GM18861 (cell line): Measurements from ENCODE around the gene COL2A1.

Source experiments
- ATAC-seq: cut with Tn5 transposase; IDR thresholded peaks from one replicate; pipeline ENCODE4 v1.9.1; 2021; ENCODE audit not compliant: unreplicated experiment

COL2A1 gene

DNA sequence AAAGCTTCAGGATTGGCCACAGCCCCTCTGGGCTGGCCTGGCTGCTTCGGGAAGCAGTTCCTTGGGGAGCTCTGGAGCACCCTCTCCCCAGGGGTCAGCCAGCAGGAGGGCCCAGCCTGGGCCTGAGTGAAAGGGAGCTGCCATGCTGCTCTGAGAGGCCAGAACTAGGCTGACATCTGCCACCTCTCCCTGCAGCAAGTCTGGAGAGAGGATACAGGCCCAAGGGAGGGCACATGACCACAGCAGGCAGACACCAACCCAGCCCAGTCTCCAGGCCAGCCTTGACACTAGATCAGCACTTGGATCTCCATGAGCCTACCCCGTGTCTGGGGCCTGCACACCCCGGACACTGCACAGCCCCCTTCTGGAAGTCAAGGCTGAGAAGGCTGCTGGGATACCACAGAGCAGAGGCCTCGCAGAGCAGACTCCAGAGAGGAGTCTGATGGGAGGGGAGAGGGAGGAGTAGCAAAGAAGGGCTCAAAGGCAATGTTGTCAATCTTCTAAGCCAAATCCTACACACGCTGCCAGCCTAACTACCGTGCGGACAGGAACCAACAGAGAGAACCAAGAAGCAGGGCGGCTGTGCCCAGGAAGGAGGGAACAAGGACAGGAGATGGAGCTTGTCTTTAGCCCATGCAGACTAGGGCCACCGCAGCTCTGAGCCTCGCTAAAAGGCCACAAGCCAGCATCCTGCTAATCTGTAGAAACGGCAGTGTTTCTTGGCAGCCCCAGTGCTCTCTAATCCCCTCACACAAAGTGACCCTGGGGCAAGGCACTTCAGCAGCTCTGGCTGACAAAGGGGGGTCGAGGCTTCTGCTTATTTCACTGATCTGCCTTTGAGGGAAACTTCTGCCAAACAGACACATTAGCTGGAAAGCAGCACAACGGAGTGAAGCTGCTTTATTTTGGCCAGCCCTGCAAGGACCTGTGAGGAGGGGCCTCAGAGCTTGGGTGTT lies 12.9 kb downstream of the COL2A1 start:
- ATAC-seq: no peak

DNA sequence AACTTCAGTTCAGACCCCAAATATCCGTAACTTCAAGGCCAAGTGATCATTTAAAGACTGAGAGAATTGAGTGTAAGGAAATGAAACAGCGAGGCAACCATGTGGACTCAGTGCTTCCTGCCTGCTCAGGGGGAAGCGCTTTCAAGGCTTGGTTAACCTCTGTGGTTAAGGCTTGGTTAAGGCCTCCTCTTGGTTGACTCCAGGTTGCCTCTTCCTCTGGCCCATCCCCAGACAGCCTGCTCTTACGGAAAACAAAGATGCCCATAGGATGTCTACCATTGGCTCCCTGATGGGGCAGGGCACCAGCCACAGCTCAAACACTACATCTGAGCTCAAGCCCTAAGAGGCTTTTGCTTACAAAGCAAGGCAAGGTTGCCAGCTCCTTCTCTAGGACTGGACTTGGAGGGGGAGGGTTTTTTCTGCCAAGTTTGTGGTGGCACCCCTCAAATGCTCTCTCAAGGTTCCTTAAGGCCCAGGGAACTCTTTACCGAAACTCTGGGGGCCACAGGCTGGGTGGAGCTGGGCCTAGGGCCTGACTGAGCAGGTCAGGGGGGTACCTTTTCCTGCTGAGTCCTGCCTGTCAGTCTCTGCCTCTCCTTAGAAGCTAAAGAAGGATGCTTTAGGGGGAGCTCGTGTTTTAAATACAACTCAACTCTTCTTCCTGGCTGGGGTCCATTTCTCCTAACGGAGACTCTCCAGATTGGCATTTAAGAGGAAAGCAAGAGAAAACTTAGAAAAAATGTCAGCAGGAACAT lies 13.7 kb downstream of the COL2A1 start:
- ATAC-seq: peak; percentile 96

DNA sequence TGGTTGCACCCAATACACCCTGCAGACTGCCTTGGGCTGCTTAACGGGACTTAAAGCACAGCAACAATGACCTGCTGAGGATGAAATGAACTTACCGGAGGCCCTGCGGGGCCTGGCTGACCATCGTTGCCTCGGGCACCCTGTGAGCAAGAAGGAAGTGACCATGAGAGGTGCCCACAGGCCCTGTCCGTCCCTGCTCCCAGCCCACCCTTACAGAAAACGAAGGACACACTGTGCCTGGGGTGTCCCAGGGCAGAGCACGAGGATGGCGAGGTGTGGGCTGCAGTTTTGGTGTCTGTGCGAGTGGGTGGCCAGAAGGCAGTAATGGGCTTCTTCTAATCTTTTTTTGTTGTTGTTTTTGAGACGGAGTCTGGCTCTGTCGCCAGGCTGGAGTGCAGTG lies 14.6 kb downstream of the COL2A1 start:
- ATAC-seq: no peak

DNA sequence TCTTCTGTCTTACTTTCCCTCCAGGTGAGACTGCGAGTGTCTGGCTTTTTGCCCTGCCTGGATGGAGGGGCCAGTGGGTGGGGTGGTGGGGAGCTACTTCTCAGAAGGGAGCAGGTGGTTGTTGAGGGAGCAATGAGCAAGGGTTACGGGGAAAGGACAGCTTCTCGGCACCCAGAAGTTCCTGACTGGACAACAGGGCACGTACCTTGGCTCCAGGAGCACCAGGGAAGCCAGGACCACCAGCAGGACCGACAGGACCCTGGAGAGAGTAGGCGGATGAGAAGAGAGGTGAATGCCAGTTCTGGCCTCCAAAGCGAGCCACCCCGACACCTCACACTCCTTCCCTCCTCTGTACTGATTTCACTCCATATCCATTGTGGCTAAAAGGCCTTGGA lies 15.3 kb downstream of the COL2A1 start:
- ATAC-seq: no peak

DNA sequence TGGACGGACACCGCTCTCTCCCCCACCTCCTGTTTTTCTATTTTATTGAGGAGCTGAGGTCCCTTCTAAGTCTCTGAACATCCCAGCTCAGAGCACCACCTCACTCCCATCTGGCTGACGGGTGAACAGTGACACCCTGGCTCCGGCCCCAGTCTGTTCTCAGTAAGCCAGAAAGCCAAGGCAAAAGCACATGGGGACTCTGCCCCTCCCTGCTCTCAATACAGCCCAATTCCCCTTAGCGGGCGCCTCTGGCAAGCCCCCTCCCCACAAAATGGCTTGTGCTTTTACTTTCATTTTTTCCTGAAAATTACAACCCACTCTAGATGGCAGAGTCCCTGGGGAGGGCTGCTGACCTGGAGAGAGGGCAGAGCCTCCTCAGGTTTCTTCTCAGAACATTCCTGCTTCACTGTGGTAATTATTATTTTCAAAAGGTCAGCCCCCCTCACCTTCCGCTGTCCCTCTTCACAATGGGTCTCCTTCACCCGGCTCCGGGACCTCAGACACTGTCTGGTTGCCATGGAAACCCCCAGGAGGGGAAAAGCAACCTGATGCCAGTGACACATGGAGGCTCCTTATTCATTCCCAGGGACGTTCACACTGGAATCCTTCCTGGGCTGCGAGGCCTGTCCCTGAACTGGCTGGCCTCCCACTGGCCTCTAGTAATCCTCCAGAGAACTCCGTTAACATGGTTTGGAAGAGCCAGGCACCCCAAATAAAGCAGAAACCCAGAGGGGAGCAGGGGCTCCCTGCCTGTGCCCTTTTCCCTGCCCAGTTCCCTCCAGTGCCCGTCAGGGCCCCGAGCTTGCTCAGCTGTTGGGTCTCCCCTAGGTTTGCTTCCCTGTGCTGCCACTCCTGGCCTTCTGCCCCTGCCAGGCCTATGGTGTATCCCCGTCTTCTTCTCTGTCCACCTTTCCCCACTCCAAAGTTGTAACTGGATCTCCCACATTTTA lies 15.9 kb downstream of the COL2A1 start:
- no peak for ATAC-seq

DNA sequence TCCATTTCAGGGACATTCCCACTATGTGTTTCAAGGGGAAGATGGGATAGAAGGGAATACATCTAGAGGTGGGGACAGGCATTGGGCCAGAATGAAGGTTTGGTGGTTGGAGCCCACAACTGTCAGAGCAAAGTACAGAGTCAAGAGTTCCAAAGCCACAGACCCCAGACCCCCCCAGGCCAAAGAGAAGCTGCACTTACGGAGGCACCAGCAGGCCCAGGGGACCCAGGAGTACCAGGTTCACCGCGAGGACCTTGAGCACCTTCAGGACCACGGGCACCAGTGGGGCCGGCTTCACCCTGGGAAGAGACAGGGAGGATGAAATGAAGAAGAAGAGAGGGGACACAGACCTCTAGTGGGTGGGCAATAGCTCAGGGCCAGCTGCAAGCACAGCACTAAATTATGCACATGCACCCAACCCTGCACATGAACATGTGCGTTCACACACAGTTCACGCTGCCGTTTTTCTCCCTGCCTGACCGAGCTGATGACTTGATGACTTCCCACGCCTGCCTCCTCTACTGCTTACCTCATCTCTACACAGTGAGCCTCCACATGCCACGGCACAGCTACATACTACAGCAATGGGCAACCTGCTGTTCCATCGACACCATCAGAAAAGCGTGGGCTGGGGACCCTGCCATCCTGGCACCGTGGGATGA lies 16.7 kb downstream of the COL2A1 start:
- ATAC-seq: no peak

DNA sequence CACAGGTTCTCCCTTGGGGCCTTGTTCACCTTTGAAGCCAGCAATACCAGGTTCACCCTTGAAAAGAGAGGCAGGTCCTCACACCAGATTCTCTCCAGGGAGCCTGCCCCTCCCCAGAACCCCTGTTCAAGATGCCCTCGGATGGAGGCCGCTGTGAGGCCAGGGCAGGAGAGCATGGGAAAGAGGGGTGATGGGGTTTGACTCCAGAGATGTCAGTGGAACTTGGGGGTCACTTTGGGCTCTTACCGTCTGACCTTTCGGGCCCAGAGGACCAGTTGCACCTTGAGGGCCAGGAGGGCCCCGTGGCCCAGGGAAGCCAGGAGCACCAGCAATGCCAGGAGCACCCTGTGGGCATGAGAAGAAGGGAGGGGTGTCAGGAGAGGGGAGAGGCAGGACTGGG lies 17.4 kb downstream of the COL2A1 start:
- no peak for ATAC-seq

DNA sequence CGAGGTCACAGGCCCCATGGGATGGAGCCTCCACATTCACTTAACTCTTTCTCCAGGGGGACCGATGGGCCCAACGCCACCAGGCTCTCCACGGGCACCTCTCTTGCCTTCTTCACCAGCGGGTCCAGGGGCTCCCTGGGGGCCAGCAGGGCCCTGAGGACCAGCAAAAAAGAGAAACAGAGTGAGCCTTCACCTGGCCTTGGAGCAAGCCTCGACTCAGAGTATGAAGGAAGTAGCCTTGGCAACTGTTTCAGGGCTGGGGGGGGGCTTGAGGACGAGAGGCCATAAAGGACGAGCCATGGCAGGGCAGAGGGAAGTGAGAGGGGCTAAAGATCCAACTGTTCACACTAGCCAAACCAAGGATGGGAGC lies 18.0 kb downstream of the COL2A1 start:
- no peak for ATAC-seq

DNA sequence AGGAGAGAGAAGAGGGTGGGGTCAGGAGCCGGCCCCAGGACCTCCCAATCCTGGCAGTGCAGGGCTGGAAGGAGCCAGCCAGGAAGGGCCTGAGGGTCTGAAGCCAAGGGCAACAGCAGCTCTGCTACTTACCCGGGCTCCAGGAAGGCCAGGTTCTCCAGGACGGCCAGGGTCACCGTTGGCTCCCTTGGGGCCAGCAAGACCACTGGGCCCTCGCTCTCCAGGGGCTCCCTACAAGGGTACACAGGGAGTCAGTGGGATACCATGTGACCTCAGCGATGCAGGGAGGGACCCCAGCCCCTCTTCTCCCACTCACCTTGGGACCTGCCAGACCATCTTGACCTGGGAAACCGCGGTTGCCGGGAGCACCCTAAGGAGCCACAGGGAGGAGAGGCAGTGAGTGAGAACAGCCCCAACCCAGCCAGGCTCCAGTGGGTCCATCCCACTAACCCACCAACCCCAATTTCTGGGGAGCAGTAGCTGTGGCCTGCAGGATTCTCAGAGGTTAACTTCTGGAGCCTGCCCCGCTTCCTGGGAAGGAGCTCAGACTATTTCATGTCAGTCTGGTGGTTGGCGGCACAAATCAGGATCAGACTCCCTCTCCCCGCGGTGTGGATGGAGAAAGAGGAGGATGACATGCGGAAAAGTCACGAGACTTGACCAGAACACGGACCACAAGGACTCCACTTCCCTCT lies 18.5 kb downstream of the COL2A1 start:
- no peak for ATAC-seq

DNA sequence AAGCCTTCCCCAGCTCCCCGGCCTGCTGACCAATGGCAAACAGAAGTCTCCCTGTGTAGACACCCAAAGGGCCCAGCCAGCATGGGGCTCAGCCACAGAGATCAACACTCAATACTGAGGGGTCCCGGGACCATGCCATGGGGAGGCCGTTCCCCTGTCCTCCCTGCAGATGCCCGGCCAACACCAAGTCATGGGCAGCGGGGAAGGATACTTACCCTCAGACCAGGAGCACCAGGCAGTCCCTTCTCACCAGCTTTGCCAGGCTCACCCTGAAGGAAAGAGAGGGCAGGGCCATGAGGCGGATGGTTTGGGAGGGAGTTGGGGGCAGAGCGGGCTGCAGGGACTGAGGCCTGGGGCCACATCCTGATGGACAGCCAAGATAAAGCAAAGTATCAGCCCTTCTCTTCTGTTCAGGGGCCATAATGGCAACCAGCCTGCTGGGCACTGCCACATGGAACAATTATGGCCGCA lies 19.9 kb downstream of the COL2A1 start:
- ATAC-seq: no peak

DNA sequence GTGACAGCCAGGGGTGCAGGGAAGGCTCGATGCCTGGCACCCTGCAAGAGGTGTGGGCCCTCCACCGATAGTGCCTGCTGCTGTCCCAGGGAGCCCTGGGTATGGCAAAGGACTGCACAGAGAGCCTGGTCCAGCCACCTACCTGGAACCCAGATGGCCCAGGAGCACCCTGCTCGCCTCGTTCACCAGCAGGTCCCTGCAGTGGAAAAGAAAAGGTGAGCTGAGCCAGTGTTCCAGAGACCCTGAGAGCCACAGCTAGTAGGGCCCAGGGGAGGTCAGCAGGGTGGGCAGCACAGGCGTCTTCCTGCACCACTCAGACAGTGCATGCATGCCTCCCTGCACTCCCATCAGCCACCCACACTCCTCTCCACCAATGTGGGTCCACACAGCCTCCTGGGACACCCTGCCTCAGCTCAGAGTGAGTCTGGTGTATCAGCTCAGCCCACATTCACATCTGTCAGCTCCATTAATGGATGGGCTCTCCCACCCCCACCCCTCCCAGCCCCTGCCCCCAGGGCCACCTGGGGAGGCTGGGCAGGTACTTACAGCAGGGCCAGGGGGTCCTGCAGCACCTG lies 20.6 kb downstream of the COL2A1 start:
- no peak for ATAC-seq

DNA sequence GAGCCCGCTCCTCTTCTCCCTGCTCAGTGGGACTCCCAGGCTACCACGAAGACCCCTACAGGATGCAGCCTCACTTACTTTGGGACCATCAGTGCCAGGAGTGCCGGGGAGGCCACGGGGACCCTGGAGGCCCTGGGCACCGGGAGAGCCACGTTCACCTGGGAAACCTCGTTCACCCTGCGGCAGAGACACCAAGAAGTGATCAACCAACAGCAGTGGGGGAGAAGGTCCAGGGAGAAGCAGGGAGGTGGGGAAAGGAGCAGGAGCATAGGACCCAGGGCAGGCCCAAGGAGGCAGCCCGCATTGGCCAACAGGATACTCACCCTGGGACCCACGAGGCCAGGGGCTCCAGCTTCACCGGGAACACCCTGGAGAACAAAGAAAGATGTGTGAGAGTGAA lies 21.5 kb downstream of the COL2A1 start:
- ATAC-seq: no peak

DNA sequence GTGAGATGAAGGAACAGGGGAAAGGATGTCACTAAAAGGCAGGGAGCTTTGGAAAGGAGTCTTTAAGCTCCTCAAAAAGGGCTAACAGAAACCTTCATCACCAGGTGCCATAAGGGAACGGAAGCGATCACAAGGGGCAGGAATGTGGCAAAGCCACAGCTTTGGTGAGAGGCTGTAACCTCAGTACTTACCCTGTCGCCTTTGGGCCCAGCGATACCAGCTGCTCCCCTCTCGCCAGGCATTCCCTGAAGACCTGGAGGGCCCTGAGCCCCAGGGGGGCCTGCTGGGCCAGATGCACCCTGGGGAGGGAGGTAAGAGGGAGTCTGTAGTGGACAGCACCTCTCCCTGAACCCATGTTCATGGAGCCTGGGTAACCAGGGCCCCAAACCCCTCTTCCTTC lies 22.0 kb downstream of the COL2A1 start:
- no peak for ATAC-seq

DNA sequence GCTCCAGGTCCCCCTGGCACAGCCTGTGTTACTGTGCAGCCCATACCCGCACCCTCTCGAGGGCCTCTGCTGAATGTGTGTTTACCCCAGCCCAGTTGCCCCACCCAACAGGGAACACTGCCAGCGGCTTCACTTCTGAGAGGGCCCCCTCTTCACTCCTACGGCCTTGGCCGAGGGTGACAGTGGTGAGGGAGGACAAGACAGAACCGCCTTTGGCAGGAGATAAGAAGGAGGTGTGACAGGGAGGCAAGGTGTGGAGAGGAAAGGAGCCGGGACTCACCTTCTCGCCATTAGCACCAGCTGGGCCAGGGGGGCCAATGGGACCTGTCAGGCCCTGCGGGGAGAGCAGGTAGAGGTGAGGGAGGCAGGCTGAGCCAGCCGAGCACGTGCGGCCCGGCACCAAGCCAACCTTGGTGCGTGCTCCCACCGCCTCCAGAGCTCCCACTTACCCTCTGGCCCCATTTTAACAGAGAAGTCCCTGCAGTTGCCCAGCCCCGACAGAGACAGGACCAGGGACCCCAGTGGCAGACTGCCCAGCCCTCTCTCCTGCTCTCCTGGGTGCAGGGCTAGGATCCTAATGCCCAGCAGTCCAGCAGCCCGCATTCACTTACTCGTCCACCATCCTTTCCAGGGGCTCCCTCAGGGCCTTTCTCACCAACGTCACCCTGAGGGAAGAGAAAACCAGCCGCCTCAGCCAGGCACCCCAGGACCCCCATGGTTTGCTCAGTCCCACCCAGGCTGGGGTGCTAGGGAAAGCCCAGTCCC lies 22.6 kb downstream of the COL2A1 start:
- ATAC-seq: no peak

DNA sequence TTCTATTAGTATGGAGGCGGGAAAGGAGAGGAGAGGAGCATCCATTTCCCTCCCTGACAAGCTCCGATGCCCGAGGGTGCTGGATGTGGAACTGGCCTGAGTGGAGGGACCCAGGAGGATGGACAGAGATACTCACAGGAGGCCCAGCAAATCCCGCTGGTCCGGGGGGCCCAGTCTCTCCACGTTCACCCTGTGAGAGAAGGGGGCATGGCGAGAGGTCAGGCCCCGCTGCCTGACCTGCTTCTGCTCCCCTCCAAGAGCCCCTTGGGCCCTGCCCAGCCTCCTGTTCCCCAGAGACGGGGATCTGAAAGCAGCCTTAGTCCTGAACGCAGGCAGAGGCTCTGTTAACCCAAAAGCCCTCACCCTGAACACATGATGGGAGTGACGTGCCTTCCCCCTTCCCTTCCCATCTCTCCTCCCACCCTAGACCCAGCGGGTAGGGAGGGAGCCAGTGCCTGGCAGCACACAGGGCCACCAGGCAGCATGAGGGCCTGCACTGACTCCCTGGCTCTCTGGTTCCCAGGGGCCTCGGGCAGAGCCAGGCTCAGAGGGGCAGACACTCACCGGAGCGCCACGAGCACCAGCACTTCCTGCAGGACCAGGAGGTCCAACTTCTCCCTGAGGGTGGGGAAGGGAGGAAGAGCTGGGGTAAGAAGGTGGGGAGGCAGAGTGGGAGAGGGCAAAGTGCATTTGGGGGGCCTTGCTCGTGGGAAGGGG lies 23.3 kb downstream of the COL2A1 start:
- no peak for ATAC-seq

DNA sequence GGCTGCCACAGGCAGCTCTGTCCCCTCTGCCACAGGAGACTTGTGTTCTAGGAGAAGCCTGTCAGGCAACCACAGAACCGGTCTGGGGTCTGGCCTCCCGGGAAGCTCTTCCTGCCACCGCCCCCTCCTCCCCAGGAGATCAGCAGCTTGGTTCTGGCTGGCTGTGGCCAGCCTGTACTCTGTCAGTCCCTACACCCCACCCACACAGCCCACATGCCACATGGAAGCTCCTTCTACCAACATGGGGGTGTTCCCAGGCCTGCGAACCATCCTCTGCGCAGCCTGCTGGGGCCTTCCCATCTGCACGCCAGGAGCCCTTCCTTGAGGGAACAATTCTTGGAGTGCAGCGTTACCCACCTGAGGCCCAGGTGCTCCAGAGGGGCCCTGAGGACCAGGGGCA lies 24.1 kb downstream of the COL2A1 start:
- no peak for ATAC-seq

DNA sequence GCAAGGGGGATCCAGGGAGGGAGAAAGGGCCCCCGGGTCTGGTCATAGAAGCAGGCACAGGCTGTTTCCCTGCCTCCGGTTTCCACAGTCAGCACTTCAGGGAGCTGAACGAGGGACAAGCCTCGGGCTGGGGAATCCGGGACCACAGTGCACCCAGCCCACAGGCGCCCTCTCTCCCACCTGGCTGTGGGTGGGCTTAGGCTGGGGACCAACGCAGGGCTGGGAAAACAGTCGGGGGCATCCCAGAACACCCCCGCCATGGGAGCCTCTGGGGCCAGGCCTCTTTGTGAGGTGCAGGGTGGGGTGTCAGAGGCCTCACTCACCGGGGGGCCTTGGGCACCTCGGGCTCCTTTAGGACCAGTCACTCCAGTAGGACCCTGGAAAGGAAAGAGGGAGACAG lies 24.6 kb downstream of the COL2A1 start:
- no peak for ATAC-seq

DNA sequence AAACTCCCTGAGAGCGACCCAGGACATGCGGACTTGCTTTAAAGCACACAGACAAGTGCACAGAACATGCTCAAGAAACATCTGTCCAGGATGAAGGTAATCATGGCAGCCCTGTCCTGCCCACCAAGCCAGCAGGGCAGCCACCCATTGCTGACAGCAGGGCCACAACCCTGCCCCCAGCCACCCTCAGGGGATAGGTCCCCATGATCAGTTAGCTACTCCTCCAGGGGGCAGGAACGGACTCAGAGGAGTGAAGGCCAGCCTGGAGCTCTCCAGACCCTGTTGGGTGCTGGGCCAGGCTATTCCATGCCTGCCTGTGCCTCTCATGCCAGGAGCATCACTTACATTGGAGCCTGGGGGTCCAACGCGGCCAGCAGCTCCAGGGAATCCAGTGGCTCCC lies 25.1 kb downstream of the COL2A1 start:
- ATAC-seq: no peak
